SK-N-MC (cell line): ENCODE measurements around the gene BARD1.
"Not testable (repeated sequence)": the region's sequence is repeated elsewhere in the genome, so short reads cannot be mapped to it uniquely, and the experiment has no call there.

Experiments used
- DNase-seq: peaks from one replicate; pipeline ENCODE4 v3.0.0-alpha.2; 2011; ENCODE audit warnings: low read depth, low spot score
- H3K27ac ChIP-seq: fragments of 200-600 bp; sonication (generic); 2 replicates; pipeline ENCODE4 v1.5.1; 2016; ENCODE audit warnings: mixed run types
- H3K36me3 ChIP-seq: fragments of 200-600 bp; sonication (generic); 2 replicates; pipeline ENCODE4 v1.6.1; 2017; ENCODE audit warnings: antibody characterized with exemption, low read length, mixed read lengths; ENCODE audit not compliant: insufficient read depth
- H3K4me3 ChIP-seq: fragments of 200-600 bp; sonication (generic); 2 replicates; pipeline ENCODE4 v1.5.1; 2016
- H3K9ac ChIP-seq: fragments of 200-600 bp; sonication (generic); 2 replicates; pipeline ENCODE4 v1.8.0; 2017; ENCODE audit warnings: mixed run types, mixed read lengths; ENCODE audit not compliant: insufficient read length
- H3K9me3 ChIP-seq: fragments of 200-600 bp; sonication (generic); 2 replicates; pipeline ENCODE4 v1.6.1; 2017; ENCODE audit warnings: low read depth, mild to moderate bottlenecking, antibody characterized with exemption, low read length, moderate library complexity, mixed read lengths
- EZH2 ChIP-seq: fragments of 200-600 bp; sonication (generic); IDR thresholded peaks from one replicate; pipeline ENCODE4 v1.6.1; 2017; ENCODE audit warnings: antibody characterized with exemption
- FOXP2 ChIP-seq: optimal IDR thresholded peaks from 2 replicates; pipeline ENCODE3; 2011; ENCODE audit warnings: mild to moderate bottlenecking, moderate library complexity; ENCODE audit not compliant: insufficient read depth; ENCODE audit errors: extremely low read length, control extremely low read depth
- POLR2AphosphoS5 ChIP-seq: IDR thresholded peaks from 2 replicates; pipeline ENCODE4 v1.6.1; 2012; ENCODE audit warnings: mild to moderate bottlenecking, low read depth, low read length, borderline replicate concordance

BARD1 gene

GRCh38 chr2:214742119-214742518, 67.4 kb downstream of the BARD1 start:
- Histone ChIP-seq H3K36me3 (peaks cover 50% of the 10 kb centered on the region), H3K4me3 (no peak overlapping the region), H3K9ac (no peak overlapping the region), H3K27ac (no peak overlapping the region), H3K9me3 (no peaks in the 10 kb centered on the region)
- TF ChIP-seq FOXP2 (no peak), EZH2 (no peak)
- no peak for DNase-seq

- peaks cover 46% of the 10 kb centered on the region for H3K36me3 ChIP-seq
- no peak overlapping the region for H3K4me3 ChIP-seq
- no peak overlapping the region for H3K9ac ChIP-seq
- no peaks in the 10 kb centered on the region for H3K9me3 ChIP-seq
- H3K27ac ChIP-seq, result no peak overlapping the region
- TF ChIP-seq POLR2AphosphoS5 (no peak), EZH2 (no peak), FOXP2 (no peak)
- DNase-seq, result no peak
These were observed 68.6 kb downstream of the BARD1 start for GRCh38 chr2:214740867-214741395.

GRCh38 chr2:214737188-214737587, 72.3 kb downstream of the BARD1 start:
- Histone ChIP-seq H3K36me3 (peaks cover 23% of the 10 kb centered on the region), H3K9ac (no peak overlapping the region), H3K9me3 (no peaks in the 10 kb centered on the region), H3K27ac (no peak overlapping the region), H3K4me3 (no peak overlapping the region)
- no peak for DNase-seq
- no peak for TF ChIP-seq FOXP2

- Histone ChIP-seq H3K27ac (no peak overlapping the region), H3K4me3 (no peak overlapping the region), H3K36me3 (peaks cover 39% of the 10 kb centered on the region), H3K9me3 (no peaks in the 10 kb centered on the region), H3K9ac (no peak overlapping the region)
- DNase-seq, result no peak
- TF ChIP-seq EZH2, result no peak
- no peak for TF ChIP-seq POLR2AphosphoS5
- TF ChIP-seq FOXP2, result no peak
These were observed 78.6 kb downstream of the BARD1 start for GRCh38 chr2:214730800-214731407.

- no peak for DNase-seq
These were observed 79.2 kb downstream of the BARD1 start for GRCh38 chr2:214730248-214730647.

GRCh38 chr2:214724741-214725140, 84.7 kb downstream of the BARD1 start:
- TF ChIP-seq POLR2AphosphoS5 (no peak), EZH2 (no peak), FOXP2 (no peak)
- peaks cover 38% of the 10 kb centered on the region for H3K36me3 ChIP-seq

More at GRCh38 chr2:214730248-214730647, 79.2 kb downstream of the BARD1 start:
- Histone ChIP-seq H3K4me3 (no peak overlapping the region), H3K9me3 (no peaks in the 10 kb centered on the region), H3K36me3 (peaks cover 46% of the 10 kb centered on the region), H3K27ac (no peak overlapping the region), H3K9ac (no peak overlapping the region)
- TF ChIP-seq FOXP2 (no peak), EZH2 (no peak), POLR2AphosphoS5 (no peak)

GRCh38 chr2:214717837-214718236, 91.6 kb downstream of the BARD1 start:
- H3K9me3 ChIP-seq, H3K27ac ChIP-seq, H3K36me3 ChIP-seq, H3K4me3 ChIP-seq, H3K9ac ChIP-seq, DNase-seq: not testable (repeated sequence)

More at GRCh38 chr2:214724741-214725140, 84.7 kb downstream of the BARD1 start:
- Histone ChIP-seq H3K4me3 (no peak overlapping the region), H3K9me3 (no peaks in the 10 kb centered on the region), H3K27ac (no peak overlapping the region), H3K9ac (no peak overlapping the region)
- no peak for DNase-seq

GRCh38 chr2:214716811-214717560, 92.5 kb downstream of the BARD1 start:
- H3K9me3 ChIP-seq, result no peaks in the 10 kb centered on the region
- TF ChIP-seq POLR2AphosphoS5 (no peak), EZH2 (no peak), FOXP2 (no peak)
- no peak overlapping the region for H3K4me3 ChIP-seq
- peaks cover 6% of the 10 kb centered on the region; the same call in 1 of the 2 replicates for H3K36me3 ChIP-seq
- no peak overlapping the region for H3K27ac ChIP-seq
- no peak overlapping the region for H3K9ac ChIP-seq
- DNase-seq, result no peak
